ENCODE measurements around the gene PMF1.

DNA sequence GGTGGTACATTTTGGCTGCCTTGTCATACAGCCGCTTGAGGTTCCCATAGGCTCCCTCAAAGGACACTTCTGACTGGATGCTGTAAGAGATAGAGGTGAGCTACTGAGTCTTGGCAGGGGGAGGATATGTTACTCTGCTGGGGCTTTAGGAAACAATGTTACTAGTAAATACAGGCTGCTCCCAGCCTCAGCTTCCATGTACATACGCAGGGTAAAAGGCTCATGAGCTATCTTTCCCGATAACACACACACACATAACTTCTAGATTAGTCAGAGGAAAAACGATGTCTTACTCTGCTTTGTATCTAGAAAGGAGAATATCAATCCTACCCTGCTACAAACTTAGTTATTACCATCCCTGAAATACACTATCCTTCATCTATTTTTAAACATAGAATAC is 55.5 kb downstream of the PMF1 start:
- no peak for TF ChIP-seq POLR2A (IDR thresholded peaks at IDR 0.05)
- TF ChIP-seq, protein P1, sequence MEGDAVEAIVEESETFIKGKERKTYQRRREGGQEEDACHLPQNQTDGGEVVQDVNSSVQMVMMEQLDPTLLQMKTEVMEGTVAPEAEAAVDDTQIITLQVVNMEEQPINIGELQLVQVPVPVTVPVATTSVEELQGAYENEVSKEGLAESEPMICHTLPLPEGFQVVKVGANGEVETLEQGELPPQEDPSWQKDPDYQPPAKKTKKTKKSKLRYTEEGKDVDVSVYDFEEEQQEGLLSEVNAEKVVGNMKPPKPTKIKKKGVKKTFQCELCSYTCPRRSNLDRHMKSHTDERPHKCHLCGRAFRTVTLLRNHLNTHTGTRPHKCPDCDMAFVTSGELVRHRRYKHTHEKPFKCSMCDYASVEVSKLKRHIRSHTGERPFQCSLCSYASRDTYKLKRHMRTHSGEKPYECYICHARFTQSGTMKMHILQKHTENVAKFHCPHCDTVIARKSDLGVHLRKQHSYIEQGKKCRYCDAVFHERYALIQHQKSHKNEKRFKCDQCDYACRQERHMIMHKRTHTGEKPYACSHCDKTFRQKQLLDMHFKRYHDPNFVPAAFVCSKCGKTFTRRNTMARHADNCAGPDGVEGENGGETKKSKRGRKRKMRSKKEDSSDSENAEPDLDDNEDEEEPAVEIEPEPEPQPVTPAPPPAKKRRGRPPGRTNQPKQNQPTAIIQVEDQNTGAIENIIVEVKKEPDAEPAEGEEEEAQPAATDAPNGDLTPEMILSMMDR (IDR thresholded peaks at IDR 0.05 in 4 of 5, conservative IDR thresholded peaks at IDR 0.05 in 1 of 5) = no peak

Data from gastrocnemius medialis (tissue), 4 donors.